C1 segment of cervical spinal cord (tissue), 14 donors: ENCODE measurements around the gene AMBRA1.

Experiments
- DNase-seq, 14 donors: peaks; one replicate each; lab custom pipeline; 2025; lab: John Stamatoyannopoulos, UW

AMBRA1 gene

DNA sequence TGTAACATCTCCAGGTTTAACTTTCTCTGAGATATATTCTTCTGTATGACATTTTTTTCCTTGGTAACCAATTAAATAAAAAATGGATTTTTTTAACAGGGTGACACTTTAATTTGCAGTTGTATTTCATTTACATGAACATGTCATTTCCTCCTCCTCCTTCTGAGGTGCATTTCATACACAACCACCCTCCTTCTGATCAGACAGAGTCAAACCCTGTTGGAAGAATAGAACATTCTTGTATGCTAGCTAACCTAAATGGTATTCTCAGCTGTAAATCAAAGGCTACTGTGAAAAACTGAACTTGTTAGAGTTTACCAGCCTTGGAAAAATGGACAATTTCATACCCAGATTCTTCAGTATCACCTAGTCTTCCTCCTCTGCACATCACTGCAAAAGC lies 149.5 kb downstream of the AMBRA1 start:
- DNase-seq, result no peak

DNA sequence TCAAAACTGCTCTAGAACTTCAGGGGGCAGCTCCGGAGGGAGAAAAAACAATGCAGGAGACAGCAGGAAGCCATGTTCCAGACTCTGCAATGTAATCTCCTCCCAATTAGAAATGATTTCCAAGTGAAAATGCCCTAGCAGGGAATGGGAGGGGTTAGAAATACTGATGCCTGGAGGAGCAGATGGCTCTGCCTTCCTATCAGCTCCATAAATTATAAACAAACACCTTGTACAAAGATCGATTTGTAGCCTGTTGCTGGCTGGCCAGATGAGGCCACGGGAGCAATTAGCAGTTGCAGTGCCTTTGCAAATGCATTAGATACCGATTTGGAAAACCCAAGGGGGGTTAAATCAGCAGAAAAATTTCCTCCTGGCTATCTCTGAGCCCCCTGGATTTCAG lies 155.6 kb downstream of the AMBRA1 start:
- peak in 1 of 14 donors; percentile 39 for DNase-seq

DNA sequence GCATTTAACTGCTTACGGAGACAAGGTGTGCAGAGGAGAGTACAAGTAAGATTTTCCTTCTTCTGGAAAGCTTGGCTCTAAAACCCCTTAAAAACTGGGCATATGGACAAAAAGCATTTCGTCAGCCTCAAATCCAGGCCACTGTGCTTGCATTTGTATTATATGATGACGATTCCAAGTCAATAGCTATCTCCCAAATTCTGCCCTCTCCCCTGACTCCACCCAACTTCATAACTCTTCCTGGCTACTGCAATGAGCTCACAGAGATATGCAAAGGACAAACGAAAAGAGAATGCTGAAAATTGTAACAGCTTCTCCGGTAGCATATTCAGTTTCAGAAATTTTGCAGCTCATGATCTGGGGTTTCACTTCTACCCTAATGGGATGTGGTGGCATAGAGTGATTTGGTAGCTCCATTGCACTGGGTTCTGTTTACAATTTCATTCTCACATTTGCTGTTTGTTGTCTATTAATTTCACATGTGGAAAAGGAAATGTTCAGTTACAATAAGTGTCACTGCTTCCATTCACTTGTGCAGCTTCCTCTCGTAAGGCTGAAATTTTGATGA lies 156.6 kb downstream of the AMBRA1 start:
- DNase-seq, result peak in 1 of 14 donors; percentile 40

DNA sequence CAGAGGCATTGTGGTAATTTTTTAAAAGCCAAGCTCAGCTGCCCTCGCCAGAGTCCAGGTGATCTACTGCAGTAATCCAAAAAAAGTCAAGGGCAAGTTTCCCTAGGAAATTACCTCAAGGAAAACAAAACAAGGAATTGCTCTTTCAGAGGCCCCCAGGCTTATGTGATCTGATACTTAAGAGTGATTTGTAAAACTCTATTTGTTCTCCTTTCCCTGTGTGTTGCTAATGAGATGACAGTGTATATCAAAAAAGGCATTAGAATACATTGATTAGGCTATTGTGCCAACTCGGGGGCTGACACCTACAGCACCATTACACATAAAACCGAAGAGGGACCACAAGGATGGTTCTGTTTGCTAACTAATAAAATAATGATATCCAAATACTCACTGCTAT lies 157.7 kb downstream of the AMBRA1 start:
- DNase-seq, result no peak

DNA sequence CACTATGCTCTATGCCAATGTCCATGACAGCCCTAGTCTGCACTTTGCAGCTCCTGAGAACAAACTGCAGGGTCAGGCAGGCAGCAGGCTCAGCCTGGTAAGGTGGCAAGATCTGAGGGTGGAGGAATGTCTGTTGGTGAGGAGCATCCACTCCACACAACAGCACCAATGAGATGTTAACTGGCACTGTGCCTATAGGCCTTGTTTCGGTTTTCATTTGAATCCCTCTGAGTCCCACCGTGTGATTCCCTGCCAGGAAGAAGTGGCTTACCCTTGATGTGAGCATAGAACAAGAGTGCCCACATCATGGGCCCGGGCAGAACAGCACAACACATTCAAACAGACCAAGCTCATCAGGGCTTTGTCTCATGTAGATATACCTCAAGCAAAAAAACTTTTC lies 158.1 kb downstream of the AMBRA1 start:
- DNase-seq, result no peak

DNA sequence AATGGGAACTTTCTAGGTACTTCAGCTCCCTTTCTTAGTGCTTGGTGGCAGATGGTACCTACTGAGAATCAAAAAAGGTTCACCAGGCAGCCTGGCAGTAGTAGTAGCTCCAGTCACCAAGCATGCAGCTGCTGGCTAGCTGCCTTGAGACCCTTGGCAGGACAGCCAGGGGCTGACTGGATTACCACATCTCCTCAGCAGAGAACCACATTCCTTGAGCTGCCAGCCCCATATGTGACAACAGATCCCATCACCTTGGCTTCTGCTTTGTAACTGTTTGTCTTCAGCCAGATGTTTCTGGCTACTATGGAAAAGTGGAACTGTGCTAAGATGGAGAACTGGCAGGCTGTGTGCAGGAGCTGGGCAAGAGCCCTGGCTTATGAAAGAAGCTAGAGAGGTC lies 162.6 kb downstream of the AMBRA1 start:
- DNase-seq, result no peak

DNA sequence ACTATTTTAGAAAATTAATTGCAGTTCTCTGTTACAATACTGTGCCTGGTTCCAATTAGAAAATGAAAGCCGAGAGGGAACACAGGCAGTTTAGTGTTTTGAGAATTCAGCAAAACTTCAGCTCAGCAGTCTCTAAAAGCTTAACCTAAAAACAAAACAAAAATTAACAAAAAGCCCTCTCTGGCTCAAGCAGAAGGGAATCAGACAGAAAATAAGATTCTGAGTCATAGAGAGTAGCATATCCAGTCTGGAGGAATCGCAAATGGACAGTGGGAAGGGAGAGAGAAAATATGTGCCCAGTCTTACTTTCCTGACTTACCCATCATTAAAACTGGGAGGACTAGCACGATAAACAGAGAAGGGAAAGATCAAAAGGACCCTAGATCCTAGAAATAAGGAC lies 164.1 kb downstream of the AMBRA1 start:
- no peak for DNase-seq

DNA sequence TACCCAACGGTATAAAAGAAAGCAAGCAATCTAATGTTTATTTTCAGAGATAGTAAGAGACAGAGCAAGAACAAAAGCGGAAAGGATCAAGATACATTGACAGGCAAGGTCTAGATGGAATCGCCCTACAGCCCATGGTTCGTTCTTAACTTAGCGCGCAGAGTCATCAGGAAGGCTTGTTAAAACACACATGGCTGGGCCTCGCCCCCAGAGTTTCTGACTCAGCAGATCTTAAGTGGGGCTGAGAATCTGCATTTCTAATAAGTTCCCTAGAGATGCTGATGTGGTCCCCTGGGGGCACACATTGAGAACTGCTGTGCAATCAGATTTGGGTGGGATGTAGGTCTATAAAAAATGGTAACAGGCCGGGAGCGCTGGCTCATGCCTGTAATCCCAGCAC lies 166.5 kb downstream of the AMBRA1 start:
- DNase-seq, result no peak

DNA sequence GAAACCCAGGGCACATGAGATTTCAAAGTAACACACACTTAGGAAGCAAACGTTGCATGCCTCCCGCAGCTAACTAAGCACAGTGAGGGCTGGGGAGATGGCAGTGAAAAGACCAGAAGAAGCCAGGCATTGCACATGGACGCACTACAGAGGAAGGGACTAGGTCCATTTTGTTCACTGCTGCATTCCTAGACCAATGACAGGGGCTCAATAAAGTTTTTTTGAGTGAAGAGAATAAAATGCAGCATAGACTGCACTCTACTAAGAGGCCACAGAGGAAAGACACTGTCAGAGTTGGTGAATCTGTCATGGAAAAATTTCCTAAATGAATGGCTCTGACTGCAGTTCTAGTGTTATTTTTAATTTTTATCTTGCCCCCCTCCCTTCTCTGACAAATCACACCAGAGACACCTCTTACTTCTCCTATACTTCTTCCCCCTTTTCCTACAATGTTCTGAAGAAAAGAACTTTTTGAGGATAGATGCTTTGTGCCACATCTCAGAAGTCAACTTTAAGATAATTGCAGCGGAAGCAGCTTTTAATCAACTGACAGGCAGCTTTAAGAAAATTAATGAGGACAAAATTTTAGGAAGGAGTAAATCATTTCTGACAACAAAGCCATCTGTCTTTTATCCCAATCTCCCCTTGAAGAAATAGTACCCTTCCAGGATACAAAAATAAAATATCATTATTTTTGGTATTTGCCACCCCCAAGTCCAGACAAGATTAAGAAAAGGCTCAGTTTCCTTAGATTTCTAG lies 167.4 kb downstream of the AMBRA1 start:
- DNase-seq, result no peak

DNA sequence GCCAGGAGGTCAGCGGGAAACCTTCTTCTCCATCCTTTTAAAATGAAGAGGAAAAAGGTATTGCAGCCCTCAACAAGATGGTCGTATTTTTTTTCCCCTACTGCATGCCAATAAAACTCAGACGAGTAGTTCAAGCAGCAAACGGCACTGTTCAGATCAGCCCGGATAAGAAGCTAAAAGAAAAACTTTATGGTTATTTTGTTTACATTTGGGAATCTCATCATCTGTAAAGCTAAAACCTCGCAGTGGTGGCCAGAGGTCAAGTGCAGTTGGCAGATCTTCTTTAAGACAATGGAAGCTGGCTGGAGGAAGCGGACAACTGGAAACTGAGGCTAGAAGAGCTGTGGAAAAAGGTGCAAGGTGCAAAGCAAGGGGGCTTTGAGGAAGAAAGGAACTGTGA lies 171.2 kb downstream of the AMBRA1 start:
- no peak for DNase-seq

DNA sequence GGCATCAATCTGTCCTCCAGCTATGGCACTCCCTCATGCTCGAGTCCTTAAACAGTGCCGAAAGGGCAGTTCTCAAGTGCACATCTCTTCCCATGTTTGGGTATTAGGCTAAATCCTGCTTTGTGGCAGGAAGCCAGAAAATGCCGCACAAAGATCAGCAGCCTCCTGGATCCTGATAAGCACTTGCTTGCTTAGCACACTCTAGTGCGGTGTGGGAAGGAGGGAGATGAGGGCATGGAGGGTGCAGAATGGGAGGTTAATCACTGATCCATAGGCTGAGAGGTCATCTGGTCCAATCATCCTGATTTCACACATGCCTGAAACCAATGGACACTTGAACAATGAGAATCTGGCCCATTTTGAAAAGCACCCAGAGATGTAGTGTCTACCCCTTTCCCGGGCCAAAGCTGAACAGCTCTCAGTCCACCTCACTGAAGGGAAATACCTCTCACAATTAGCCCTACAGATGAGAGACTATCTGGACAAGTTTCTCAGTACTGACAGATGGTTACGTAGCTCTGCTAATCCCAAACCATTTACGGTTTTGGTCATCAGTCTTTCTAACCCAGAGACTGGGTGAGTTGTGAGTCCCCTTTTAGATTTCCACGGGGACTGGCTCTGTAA lies 172.5 kb downstream of the AMBRA1 start:
- DNase-seq, result peak in 1 of 14 donors; percentile 5

DNA sequence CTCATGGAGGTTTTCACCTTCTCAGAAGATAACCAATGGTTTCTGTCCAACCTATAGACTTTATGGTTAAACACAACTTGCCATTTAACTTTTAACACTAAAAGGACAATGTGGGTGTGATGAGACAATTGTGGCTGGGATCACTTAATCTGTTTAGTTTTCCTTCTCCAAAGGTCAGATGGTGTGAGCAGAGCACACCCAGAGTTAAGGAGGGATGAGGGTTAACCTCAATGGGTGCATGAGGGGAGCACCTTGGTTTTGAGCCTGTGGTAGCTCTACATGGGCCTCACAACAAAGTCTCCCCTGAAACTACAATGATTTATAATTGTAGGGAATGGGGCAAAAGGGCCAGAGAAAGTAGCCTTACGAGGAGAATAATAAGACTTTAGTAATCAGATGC lies 173.3 kb downstream of the AMBRA1 start:
- DNase-seq, result no peak

DNA sequence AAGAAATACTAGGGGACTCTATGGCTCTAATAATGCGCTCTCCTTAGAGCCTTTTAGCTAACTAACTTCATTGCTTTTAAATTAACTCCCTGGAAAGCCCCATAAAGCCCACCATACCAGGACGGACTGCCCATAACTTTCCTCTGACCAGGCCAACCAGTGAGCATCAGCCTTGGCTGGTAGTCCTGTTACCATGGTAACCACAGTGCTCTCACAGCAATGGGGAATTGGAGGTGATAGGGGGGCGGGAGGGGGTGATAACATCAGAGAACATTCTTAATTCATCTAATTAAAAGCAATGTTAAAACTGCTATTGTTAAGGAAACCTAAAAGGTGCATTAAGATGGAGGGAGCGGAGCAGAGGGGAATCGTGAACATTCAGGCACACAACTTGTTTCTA lies 175.1 kb downstream of the AMBRA1 start:
- DNase-seq, result no peak

DNA sequence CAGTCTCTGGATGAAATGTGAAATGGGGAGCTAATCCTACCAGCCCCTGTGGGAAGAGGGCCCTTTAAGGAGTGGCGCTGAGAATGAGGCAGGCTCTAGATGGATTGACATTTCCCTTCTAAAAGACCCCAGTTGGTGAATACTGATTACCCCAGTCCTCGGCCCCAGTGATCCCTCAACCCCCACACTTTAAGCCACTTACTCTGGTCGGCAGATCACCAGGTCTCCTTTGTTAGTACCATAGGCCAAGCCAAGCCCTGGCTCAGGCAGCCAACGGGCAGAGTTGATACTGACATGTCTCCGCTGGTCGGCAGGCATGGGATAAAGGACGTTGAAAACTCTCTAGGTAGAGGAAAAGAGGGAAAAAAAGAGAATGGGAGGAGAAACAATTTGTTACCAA lies 176.1 kb downstream of the AMBRA1 start:
- DNase-seq, result no peak

DNA sequence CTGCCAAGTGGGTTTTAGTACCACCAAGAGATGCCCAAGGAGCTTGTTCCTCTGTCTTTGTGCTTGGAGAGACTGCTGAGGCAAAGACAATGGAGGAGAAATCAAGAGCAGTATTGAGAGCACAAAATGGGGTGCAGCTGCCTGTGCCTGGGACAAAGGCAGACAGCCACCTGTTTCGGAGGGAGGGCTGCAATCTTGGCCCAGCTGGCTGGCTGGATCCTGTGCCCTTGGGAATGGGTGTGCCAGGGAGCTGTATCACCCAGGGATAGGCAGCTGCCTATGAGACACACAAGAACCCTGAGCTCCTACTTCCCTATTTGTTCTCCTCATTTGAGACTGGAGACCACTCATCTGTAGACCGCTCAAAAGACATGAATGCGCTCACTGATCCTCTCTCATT lies 178.9 kb downstream of the AMBRA1 start:
- no peak for DNase-seq

DNA sequence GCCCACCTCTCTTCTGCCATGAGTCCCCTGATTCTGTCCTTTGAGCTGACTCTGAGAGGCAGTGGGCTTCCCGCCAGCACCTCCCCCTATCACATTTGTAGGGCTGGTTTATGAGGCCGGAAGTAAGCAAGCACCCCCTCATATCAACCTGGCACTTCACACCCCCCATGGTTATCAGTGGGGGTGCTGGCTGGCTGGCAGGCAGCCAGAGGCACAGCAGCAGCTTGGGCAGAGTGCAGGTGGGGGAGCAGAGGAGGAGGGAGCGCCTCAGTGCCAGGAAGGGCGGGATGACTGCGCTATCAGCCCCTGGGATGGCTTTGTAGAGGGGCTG lies 179.4 kb downstream of the AMBRA1 start:
- DNase-seq, result no peak

DNA sequence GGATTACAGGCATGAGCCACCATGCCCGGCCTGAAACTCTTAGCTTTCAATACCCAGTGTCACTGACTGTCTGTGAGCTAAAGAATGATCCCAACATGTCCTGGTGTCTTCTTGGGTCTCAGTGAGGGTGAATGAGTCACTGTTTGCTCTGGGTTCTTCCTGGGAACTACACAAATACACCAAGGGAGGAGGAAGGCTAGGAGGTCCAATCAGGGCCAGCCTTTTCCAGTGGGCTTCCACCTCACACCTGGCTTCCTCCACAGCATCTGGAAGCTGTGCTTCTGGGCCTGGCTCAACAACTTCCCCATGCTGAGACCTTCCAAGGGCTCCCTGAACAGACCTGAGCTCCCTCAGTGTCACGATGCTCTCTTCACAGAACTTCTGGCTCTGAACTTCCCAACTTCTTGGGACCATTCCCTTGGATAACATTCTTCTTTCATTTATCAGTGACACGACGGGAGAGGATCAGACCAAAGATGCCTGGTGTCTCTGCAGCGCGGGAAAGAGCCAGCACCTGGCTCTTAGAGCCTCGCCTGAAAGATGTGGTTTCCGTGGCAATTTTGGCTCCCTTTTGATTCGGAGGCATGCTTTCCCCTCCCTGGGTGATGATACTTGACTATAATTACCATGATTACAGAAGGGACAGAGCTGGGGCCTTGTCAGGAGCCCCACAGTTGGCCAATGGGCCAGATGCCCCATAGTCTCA lies 179.9 kb downstream of the AMBRA1 start:
- no peak for DNase-seq

DNA sequence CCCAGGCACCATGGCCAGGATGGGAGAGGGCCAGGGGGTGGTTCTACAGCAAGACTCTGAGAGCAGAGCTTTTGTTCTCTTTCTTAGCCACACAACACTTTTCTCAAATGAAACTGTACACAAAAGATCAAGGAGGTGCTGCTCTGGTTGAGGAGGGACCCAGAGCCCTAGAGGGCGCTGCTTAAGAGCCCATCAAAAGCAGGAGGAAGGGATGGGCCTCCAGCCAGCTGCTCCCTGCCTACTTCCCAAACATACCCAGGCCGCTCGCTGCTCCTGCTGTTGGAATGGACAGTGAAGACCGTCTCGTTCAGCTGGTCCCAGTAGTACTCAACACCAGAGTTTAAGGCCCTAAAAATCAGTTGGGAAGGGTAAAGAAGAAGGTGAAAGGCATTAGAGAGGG lies 183.8 kb downstream of the AMBRA1 start:
- DNase-seq, result no peak

DNA sequence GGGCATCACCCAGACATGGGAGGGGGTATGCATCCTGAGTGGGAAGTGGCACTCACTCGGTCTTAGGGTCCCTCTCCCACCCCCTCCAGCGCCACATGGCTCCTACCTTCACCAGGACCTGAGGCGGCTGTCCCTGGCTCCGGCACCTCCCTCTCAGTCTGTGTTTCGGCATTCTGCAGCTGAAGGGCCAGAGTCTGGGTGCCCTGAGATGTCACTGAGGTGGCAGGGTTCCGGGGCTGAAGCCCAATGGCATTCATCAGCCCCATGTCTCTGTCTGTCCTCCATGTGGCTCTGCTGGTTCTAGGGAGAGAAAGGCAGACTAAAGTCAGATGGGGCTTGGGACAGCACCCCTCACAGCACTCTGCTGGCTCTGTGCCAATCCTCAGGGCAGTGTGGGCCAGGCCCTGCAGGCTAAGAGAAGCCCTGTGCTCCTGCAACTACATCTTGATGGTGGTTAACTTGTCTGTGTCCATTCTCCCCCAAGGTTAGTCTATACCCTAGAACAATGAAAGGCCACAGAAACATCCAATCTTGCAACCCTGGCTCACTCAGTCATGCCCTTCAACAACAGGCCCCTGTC lies 185.3 kb downstream of the AMBRA1 start:
- DNase-seq, result no peak

DNA sequence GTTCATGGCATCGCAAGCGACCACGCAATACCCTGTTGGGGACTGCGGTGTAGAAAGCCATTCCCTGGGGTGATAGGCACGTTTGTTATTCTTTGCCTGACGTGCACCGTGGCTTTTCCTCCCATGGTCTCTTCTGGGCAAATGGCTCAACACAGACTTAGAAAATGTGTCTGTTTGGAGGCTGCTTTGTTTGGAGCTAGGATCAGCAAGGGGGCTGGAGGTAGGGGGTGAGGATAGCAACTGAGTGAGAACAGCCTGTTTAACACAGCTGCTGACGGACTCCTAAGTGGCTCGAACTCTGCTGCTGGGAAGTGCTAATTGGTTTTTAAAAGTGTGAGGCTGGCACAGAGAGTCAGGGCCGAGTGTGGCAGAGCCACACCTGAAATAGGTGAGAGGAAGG lies 186.2 kb downstream of the AMBRA1 start:
- DNase-seq, result no peak

DNA sequence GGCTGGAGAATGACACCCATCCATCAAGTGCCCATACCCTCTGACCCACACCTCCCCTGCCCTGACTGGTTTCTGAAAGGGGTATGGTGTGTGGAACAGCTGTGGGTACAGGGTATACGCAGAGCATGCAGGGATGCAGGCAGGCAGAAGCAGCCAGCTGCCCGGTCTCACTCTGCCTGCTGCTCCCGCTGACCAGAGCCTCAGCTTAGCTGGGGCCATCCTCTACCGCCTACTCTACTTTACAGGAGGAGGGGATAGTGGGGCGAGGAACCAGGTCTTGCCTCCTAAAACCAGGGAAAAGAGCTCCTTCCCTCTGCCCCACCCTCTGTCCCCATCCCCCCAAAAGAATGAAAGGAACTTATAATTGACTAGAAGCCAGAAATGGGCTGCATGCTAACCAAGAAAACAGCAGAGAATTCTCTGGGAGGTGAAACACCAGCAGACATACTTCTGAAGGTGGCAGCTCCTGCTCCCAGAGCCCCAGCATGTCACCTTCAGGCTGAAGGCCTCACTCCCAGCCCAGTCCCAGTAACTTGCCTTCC lies 189.3 kb downstream of the AMBRA1 start:
- no peak for DNase-seq
